Measurements from ENCODE around the gene TRH. TPM values are rescaled to one million over a fixed set of nuclear protein-coding genes. Genes with fewer than 3 reads are reported as not detected.

Gene TRH
- polyA plus RNA-seq: under 1 TPM in 2 of 3 donors, not detected in 1; 0.18 to 0.22 TPM

- no peak within 1 kb of the TSS for H3K27ac ChIP-seq (ENCODE audit: low read depth, low read length)
- WGBS, 3 donors: 1 to 3% (median 3%) methylated on average over 24 to 30 of the region's 30 CpGs
Measured at GRCh38 chr3:129974564-129974832, at the start of gene TRH. Gene TRH, plus strand, starts transcription at chr3:129974720. Its CDS starts 1,097 bp downstream, at chr3:129975817.

GRCh38 chr3:129927072-129927471 lies 47.4 kb upstream of the TRH start:
- 37 to 72% (median 72%) methylated on average over 5 of the region's 5 CpGs for WGBS, 3 donors
- no peak overlapping the region for H3K27ac ChIP-seq (ENCODE audit: low read depth, low read length)

- 81 to 100% (median 84%) methylated on average over 1 of the region's 1 CpG for WGBS, 3 donors
- no peak overlapping the region for H3K27ac ChIP-seq (ENCODE audit: low read depth, low read length)
Measured at GRCh38 chr3:129929383-129929782, 45.1 kb upstream of the TRH start.

GRCh38 chr3:129933471-129933870 lies 41.0 kb upstream of the TRH start:
- 78 to 91% (median 82%) methylated on average over 4 of the region's 4 CpGs for WGBS, 3 donors
- no peak overlapping the region for H3K27ac ChIP-seq (ENCODE audit: low read depth, low read length)

GRCh38 chr3:129934234-129935123 lies 40.0 kb upstream of the TRH start:
- 24 to 32% (median 27%) methylated on average over 20 of the region's 20 CpGs for WGBS, 3 donors
- no peak overlapping the region for H3K27ac ChIP-seq (ENCODE audit: low read depth, low read length)

- WGBS, 3 donors: 27 to 46% (median 30%) methylated on average over 6 of the region's 6 CpGs
- no peak overlapping the region for H3K27ac ChIP-seq (ENCODE audit: low read depth, low read length)
Measured at GRCh38 chr3:129936757-129937156, 37.8 kb upstream of the TRH start.

GRCh38 chr3:129937717-129938116 lies 36.8 kb upstream of the TRH start:
- 83 to 91% (median 88%) methylated on average over 9 of the region's 9 CpGs for WGBS, 3 donors
- no peak overlapping the region for H3K27ac ChIP-seq (ENCODE audit: low read depth, low read length)

- H3K27ac ChIP-seq (ENCODE audit: low read depth, low read length): no peak overlapping the region
- WGBS, 3 donors: 79 to 84% (median 82%) methylated on average over 7 to 8 of the region's 8 CpGs
Measured at GRCh38 chr3:129938140-129938930, 36.2 kb upstream of the TRH start.

GRCh38 chr3:129940086-129940485 lies 34.4 kb upstream of the TRH start:
- H3K27ac ChIP-seq (ENCODE audit: low read depth, low read length): no peak overlapping the region
- 70 to 88% (median 81%) methylated on average over 3 of the region's 3 CpGs for WGBS, 3 donors

GRCh38 chr3:129942296-129942695 lies 32.2 kb upstream of the TRH start:
- no peak overlapping the region for H3K27ac ChIP-seq (ENCODE audit: low read depth, low read length)
- 10 to 15% (median 10%) methylated on average over 7 of the region's 7 CpGs for WGBS, 3 donors

- WGBS, 3 donors: 70 to 83% (median 78%) methylated on average over 3 of the region's 3 CpGs
- H3K27ac ChIP-seq (ENCODE audit: low read depth, low read length): no peak overlapping the region
Measured at GRCh38 chr3:129943020-129943419, 31.5 kb upstream of the TRH start.

- WGBS, 3 donors: 90 to 92% (median 91%) methylated on average over 7 of the region's 7 CpGs
- H3K27ac ChIP-seq (ENCODE audit: low read depth, low read length): no peak overlapping the region
Measured at GRCh38 chr3:129944709-129945108, 29.8 kb upstream of the TRH start.

GRCh38 chr3:129947538-129948240 lies 26.8 kb upstream of the TRH start:
- WGBS, 3 donors: 61 to 76% (median 62%) methylated on average over 8 of the region's 8 CpGs
- H3K27ac ChIP-seq (ENCODE audit: low read depth, low read length): no peak overlapping the region

GRCh38 chr3:129950318-129951046 lies 24.0 kb upstream of the TRH start:
- WGBS, 3 donors: 40 to 58% (median 42%) methylated on average over 7 of the region's 7 CpGs
- no peak overlapping the region for H3K27ac ChIP-seq (ENCODE audit: low read depth, low read length)

- 82 to 85% (median 84%) methylated on average over 6 of the region's 6 CpGs for WGBS, 3 donors
- H3K27ac ChIP-seq (ENCODE audit: low read depth, low read length): no peak overlapping the region
Measured at GRCh38 chr3:129952556-129953355, 21.8 kb upstream of the TRH start.

GRCh38 chr3:129953621-129954020 lies 20.9 kb upstream of the TRH start:
- H3K27ac ChIP-seq (ENCODE audit: low read depth, low read length): no peak overlapping the region
- 54 to 63% (median 61%) methylated on average over 5 of the region's 5 CpGs for WGBS, 3 donors

- WGBS, 3 donors: 34 to 75% (median 57%) methylated on average over 2 of the region's 2 CpGs
Measured at GRCh38 chr3:129954514-129954913, 20.0 kb upstream of the TRH start.

GRCh38 chr3:129956936-129957335 lies 17.6 kb upstream of the TRH start:
- no peak overlapping the region for H3K27ac ChIP-seq (ENCODE audit: low read depth, low read length)

More at GRCh38 chr3:129954514-129954913, 20.0 kb upstream of the TRH start:
- H3K27ac ChIP-seq (ENCODE audit: low read depth, low read length): no peak overlapping the region

Data from adipose tissue (tissue), 3 donors.